WTC11 (cell line): Measurements from ENCODE around the gene CPT1B. TPM values are rescaled to one million over a fixed set of nuclear protein-coding genes. Genes with fewer than 3 reads are reported as not detected.

Experiments
- ATF3 ChIP-seq: sonication (generic); formaldehyde crosslinking; conservative IDR thresholded peaks from 2 replicates; pipeline ENCODE4 v1.8.1; 2022; ENCODE audit warnings: mild to moderate bottlenecking, missing genetic modification reagents
- ATF6 ChIP-seq: sonication (generic); formaldehyde crosslinking; IDR thresholded peaks from 2 replicates; pipeline ENCODE4 v1.8.1; 2023; ENCODE audit warnings: mild to moderate bottlenecking, missing genetic modification reagents
- ERG ChIP-seq: fragments of 250-450 bp; sonication (Bioruptor Pico); IDR thresholded peaks from 2 replicates; pipeline ENCODE4 v1.8.0; 2021; ENCODE audit warnings: mild to moderate bottlenecking
- ESRRA ChIP-seq: sonication (generic); formaldehyde crosslinking; IDR thresholded peaks from 2 replicates; pipeline ENCODE4 v1.8.1; 2022; ENCODE audit warnings: mild to moderate bottlenecking, missing genetic modification reagents, borderline replicate concordance
- ETV6 ChIP-seq: sonication (generic); formaldehyde crosslinking; IDR thresholded peaks from 2 replicates; pipeline ENCODE4 v1.8.1; 2022; ENCODE audit warnings: mild to moderate bottlenecking, missing genetic modification reagents
- FOXK1 ChIP-seq: sonication (generic); formaldehyde crosslinking; IDR thresholded peaks from 2 replicates; pipeline ENCODE4 v1.8.0; 2022; ENCODE audit warnings: mild to moderate bottlenecking, moderate library complexity, missing genetic modification reagents
- FOXP4 ChIP-seq: sonication (generic); formaldehyde crosslinking; IDR thresholded peaks from 2 replicates; pipeline ENCODE4 v1.8.0; 2022; ENCODE audit warnings: mild to moderate bottlenecking, missing genetic modification reagents
- GABPB1 ChIP-seq: sonication (generic); formaldehyde crosslinking; IDR thresholded peaks from 2 replicates; pipeline ENCODE4 v1.8.1; 2023; ENCODE audit warnings: mild to moderate bottlenecking, missing genetic modification reagents
- GTF2I ChIP-seq: fragments of 250-450 bp; sonication (Bioruptor Pico); conservative IDR thresholded peaks from 2 replicates; pipeline ENCODE4 v1.4.0; 2021; ENCODE audit warnings: mild to moderate bottlenecking
- KAT7 ChIP-seq: sonication (generic); formaldehyde crosslinking; IDR thresholded peaks from 2 replicates; pipeline ENCODE4 v1.8.1; 2023; ENCODE audit warnings: missing genetic modification reagents, mild to moderate bottlenecking, borderline replicate concordance
- NFATC4 ChIP-seq: fragments of 250-450 bp; sonication (Bioruptor Pico); IDR thresholded peaks from 2 replicates; pipeline ENCODE4 v1.9.0; 2021; ENCODE audit warnings: mild to moderate bottlenecking
- NR2C2 ChIP-seq: sonication (generic); formaldehyde crosslinking; IDR thresholded peaks from 2 replicates; pipeline ENCODE4 v1.8.0; 2022; ENCODE audit warnings: mild to moderate bottlenecking, missing genetic modification reagents
- TEAD1 ChIP-seq: sonication (generic); formaldehyde crosslinking; IDR thresholded peaks from 2 replicates; pipeline ENCODE4 v1.8.0; 2022; ENCODE audit warnings: mild to moderate bottlenecking, missing genetic modification reagents
- USF1 ChIP-seq: sonication (generic); formaldehyde crosslinking; IDR thresholded peaks from 2 replicates; pipeline ENCODE4 v1.8.0; 2022; ENCODE audit warnings: mild to moderate bottlenecking, missing genetic modification reagents
- ZBTB21 ChIP-seq: sonication (generic); formaldehyde crosslinking; IDR thresholded peaks from 2 replicates; pipeline ENCODE4 v1.8.1; 2023; ENCODE audit warnings: mild to moderate bottlenecking, missing genetic modification reagents, borderline replicate concordance
- ZBTB43 ChIP-seq: sonication (generic); formaldehyde crosslinking; IDR thresholded peaks from 2 replicates; pipeline ENCODE4 v1.8.1; 2023; ENCODE audit warnings: mild to moderate bottlenecking, missing genetic modification reagents
- ZNF138 ChIP-seq: sonication (generic); formaldehyde crosslinking; conservative IDR thresholded peaks from 2 replicates; pipeline ENCODE4 v1.8.1; 2022; ENCODE audit warnings: mild to moderate bottlenecking, moderate library complexity, missing genetic modification reagents
- ZNF425 ChIP-seq: fragments of 250-450 bp; sonication (Bioruptor Pico); conservative IDR thresholded peaks from 2 replicates; pipeline ENCODE4 v1.9.0; 2021; ENCODE audit warnings: mild to moderate bottlenecking
- total RNA-seq: library from RNA; stranded (reverse); gene quantifications from 3 replicates; pipeline ENCODE4 v1.2.3, GENCODE V29; 2021
- TF ChIP-seq, protein P1 (sequence below): sonication (generic); formaldehyde crosslinking; IDR thresholded peaks from 2 replicates; pipeline ENCODE4 v1.8.1; 2023; ENCODE audit warnings: mild to moderate bottlenecking, missing genetic modification reagents, borderline replicate concordance
- TF ChIP-seq, protein P2 (sequence below): sonication (generic); formaldehyde crosslinking; IDR thresholded peaks from 2 replicates; pipeline ENCODE4 v1.8.1; 2022; ENCODE audit warnings: mild to moderate bottlenecking, missing genetic modification reagents, moderate library complexity, borderline replicate concordance
- TF ChIP-seq, protein P3 (sequence below): sonication (generic); formaldehyde crosslinking; IDR thresholded peaks from 2 replicates; pipeline ENCODE4 v1.8.0; 2022; ENCODE audit warnings: mild to moderate bottlenecking, missing genetic modification reagents

CPT1B gene
- total RNA-seq, 1 experiment from 2014 or later: 33.7 TPM

DNA sequence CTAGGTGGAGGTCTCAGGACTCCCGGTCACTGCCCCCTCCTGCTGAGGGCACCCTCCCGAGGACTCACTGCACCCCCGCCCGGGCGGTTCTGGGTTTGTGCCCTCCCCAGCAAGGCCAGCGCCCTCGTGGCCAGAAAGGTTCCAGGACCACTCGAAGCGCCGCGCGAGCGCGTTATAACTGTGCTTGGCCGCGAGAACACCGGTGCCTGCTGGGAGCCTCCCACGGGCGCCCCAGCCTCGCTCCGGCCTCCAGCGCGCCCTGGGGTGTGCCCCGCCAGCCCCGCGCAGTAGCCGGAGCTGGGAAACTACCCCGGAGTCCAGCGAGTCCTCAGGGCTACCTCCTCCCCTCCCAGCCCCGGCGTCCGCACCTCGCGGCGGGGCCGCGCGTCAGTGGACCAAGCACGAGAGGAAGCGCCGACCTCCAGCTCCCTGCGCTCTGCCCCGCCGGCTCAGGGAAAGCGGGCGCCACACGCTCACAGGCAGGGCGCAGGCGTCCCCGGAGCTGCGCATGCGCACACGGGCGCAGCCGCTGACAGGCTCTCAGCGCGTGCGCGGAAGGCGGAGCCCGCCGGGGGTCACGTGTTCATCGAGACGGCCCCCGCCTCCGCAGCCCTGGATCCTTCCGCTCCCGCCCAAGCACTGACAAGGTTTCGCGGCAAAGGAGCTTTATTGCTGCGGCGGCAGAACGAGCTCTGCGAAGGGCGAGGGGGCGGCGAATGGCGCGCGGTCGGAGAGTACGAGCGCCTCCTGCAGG lies 52.9 kb downstream of the CPT1B start, which contains the start of gene SCO2 (continued):
- TF ChIP-seq GABPB1 (CRISPR knock-in tag) (no peak; the same call in none of the 2 replicates), ZNF138 (CRISPR knock-in tag) (0 out of 2 replicates have a peak, but pooled peaks have one; percentile 26), ATF3 (0 out of 2 replicates have a peak, but pooled peaks have one; percentile 2), USF1 (peak; percentile 98), NFATC4 (CRISPR knock-in tag) (no peak), ETV6 (CRISPR knock-in tag) (peak; percentile 61), TEAD1 (peak; percentile 68; the same call in 1 of the 2 replicates), FOXP4 (CRISPR knock-in tag) (no peak; the same call in 1 of the 2 replicates), ESRRA (CRISPR knock-in tag) (peak; percentile 31; the same call in 1 of the 2 replicates), GTF2I (CRISPR knock-in tag) (no peak), ZBTB21 (CRISPR knock-in tag) (no peak), KAT7 (CRISPR knock-in tag) (no peak), ATF6 (peak; percentile 50; the same call in 1 of the 2 replicates), ZNF425 (CRISPR knock-in tag) (no peak), FOXK1 (peak; percentile 69), NR2C2 (CRISPR knock-in tag) (no peak), ERG (CRISPR knock-in tag) (no peak), ZBTB43 (CRISPR knock-in tag) (peak; percentile 50; the same call in 1 of the 2 replicates)
- TF ChIP-seq, protein P1, sequence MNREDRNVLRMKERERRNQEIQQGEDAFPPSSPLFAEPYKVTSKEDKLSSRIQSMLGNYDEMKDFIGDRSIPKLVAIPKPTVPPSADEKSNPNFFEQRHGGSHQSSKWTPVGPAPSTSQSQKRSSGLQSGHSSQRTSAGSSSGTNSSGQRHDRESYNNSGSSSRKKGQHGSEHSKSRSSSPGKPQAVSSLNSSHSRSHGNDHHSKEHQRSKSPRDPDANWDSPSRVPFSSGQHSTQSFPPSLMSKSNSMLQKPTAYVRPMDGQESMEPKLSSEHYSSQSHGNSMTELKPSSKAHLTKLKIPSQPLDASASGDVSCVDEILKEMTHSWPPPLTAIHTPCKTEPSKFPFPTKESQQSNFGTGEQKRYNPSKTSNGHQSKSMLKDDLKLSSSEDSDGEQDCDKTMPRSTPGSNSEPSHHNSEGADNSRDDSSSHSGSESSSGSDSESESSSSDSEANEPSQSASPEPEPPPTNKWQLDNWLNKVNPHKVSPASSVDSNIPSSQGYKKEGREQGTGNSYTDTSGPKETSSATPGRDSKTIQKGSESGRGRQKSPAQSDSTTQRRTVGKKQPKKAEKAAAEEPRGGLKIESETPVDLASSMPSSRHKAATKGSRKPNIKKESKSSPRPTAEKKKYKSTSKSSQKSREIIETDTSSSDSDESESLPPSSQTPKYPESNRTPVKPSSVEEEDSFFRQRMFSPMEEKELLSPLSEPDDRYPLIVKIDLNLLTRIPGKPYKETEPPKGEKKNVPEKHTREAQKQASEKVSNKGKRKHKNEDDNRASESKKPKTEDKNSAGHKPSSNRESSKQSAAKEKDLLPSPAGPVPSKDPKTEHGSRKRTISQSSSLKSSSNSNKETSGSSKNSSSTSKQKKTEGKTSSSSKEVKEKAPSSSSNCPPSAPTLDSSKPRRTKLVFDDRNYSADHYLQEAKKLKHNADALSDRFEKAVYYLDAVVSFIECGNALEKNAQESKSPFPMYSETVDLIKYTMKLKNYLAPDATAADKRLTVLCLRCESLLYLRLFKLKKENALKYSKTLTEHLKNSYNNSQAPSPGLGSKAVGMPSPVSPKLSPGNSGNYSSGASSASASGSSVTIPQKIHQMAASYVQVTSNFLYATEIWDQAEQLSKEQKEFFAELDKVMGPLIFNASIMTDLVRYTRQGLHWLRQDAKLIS (CRISPR knock-in tag): no peak
- TF ChIP-seq, protein P2, sequence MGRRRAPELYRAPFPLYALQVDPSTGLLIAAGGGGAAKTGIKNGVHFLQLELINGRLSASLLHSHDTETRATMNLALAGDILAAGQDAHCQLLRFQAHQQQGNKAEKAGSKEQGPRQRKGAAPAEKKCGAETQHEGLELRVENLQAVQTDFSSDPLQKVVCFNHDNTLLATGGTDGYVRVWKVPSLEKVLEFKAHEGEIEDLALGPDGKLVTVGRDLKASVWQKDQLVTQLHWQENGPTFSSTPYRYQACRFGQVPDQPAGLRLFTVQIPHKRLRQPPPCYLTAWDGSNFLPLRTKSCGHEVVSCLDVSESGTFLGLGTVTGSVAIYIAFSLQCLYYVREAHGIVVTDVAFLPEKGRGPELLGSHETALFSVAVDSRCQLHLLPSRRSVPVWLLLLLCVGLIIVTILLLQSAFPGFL (CRISPR knock-in tag): no peak
- TF ChIP-seq, protein P3, sequence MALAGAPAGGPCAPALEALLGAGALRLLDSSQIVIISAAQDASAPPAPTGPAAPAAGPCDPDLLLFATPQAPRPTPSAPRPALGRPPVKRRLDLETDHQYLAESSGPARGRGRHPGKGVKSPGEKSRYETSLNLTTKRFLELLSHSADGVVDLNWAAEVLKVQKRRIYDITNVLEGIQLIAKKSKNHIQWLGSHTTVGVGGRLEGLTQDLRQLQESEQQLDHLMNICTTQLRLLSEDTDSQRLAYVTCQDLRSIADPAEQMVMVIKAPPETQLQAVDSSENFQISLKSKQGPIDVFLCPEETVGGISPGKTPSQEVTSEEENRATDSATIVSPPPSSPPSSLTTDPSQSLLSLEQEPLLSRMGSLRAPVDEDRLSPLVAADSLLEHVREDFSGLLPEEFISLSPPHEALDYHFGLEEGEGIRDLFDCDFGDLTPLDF: no peak
